Stimulated activated naive B cell treated with anti-CD40 and anti-IgM and Interleukin-4, amounts not matched to agents 10 μg/mL and 1 μg/mL and 100 μg/mL, for 72 hours (primary cell): Measurements from ENCODE around the gene ELL3.
"Not testable (repeated sequence)": the region's sequence is repeated elsewhere in the genome, so short reads cannot be mapped to it uniquely, and the experiment has no call there.

Experiments
- ATAC-seq, 2 donors: fragments of 150-1000 bp; cut with Tn5 transposase; replicated peaks; 2 replicates each; pipeline ENCODE4 v1.10.0; 2021; ENCODE audit warnings: moderate library complexity in 1 of 2
- DNase-seq: peaks from one replicate; pipeline ENCODE4 v3.0.0; 2021
- H3K27ac Mint-ChIP-seq: one replicate; pipeline ENCODE4 v1.8.0; 2022; ENCODE audit warnings: mild to moderate bottlenecking, mixed read lengths
- H3K27me3 Mint-ChIP-seq, 2 donors: one replicate each; pipeline ENCODE4 v1.8.0; 2022; ENCODE audit warnings: mixed read lengths in 2 of 2
- H3K36me3 Mint-ChIP-seq, 2 donors: one replicate each; pipeline ENCODE4 v1.8.0; 2022; ENCODE audit warnings: mixed read lengths in 2 of 2, mild to moderate bottlenecking in 1 of 2
- H3K4me1 Mint-ChIP-seq, 2 donors: one replicate each; pipeline ENCODE4 v1.8.0; 2022; ENCODE audit warnings: mixed read lengths in 2 of 2, mild to moderate bottlenecking in 1 of 2
- H3K4me3 Mint-ChIP-seq, 2 donors: one replicate each; pipeline ENCODE4 v1.8.0; 2022; ENCODE audit warnings: mild to moderate bottlenecking in 2 of 2, mixed read lengths in 2 of 2, moderate library complexity in 1 of 2
- H3K9me3 Mint-ChIP-seq, 2 donors: one replicate each; pipeline ENCODE4 v1.8.0; 2022; ENCODE audit warnings: mixed read lengths in 2 of 2, mild to moderate bottlenecking in 1 of 2

Gene ELL3

GRCh38 chr15:43776718-43777266 is at the start of gene ELL3:
Gene ELL3, minus strand, starts transcription at chr15:43776966. Its CDS starts 65 bp downstream, at chr15:43776901.
- peak; percentile 79 for DNase-seq
- Mint-ChIP-seq H3K27ac (peak within 1 kb of the TSS; percentile 99), H3K27me3 (no peaks in the 10 kb centered on the region), H3K4me1 (peaks cover 22 to 57% of the 10 kb centered on the region in 2 donors), H3K9me3 (no peaks in the 10 kb centered on the region), H3K36me3 (peaks cover 34 to 45% of the 10 kb centered on the region in 2 donors), H3K4me3 (peak within 1 kb of the TSS; percentile 97 to 99)
- ATAC-seq = peak; percentile 65 to 76

GRCh38 chr15:43826029-43826507 is 49.3 kb upstream of the ELL3 start:
- no peaks in the 10 kb centered on the region for H3K9me3 Mint-ChIP-seq
- ATAC-seq (no peak), DNase-seq (no peak)
- no peaks in the 10 kb centered on the region for H3K27me3 Mint-ChIP-seq
- H3K4me1 Mint-ChIP-seq = peaks cover 25 to 68% of the 10 kb centered on the region in 2 donors
- H3K27ac Mint-ChIP-seq = peak overlapping the region; percentile 93
- peak overlapping the region; percentile 29 to 96 for H3K4me3 Mint-ChIP-seq
- peaks cover 24 to 33% of the 10 kb centered on the region in 2 donors for H3K36me3 Mint-ChIP-seq

GRCh38 chr15:43825305-43825704 is 48.5 kb upstream of the ELL3 start:
- not testable (repeated sequence) for H3K4me3 Mint-ChIP-seq, H3K27me3 Mint-ChIP-seq, H3K9me3 Mint-ChIP-seq, DNase-seq, ATAC-seq, H3K27ac Mint-ChIP-seq
- H3K4me1 Mint-ChIP-seq = peaks cover 25 to 64% of the 10 kb centered on the region in 2 donors
- peaks cover 21 to 34% of the 10 kb centered on the region in 2 donors for H3K36me3 Mint-ChIP-seq

GRCh38 chr15:43824302-43825246 is 47.8 kb upstream of the ELL3 start, which contains the start of gene MFAP1:
Gene MFAP1, minus strand, starts transcription at chr15:43824690. Its CDS starts 121 bp downstream, at chr15:43824569.
- Mint-ChIP-seq H3K9me3 (no peaks in the 10 kb centered on the region), H3K4me1 (peaks cover 23 to 56% of the 10 kb centered on the region in 2 donors), H3K27me3 (no peaks in the 10 kb centered on the region), H3K4me3 (peak within 1 kb of the TSS; percentile 90 to 98), H3K36me3 (peaks cover 21 to 31% of the 10 kb centered on the region in 2 donors), H3K27ac (peak within 1 kb of the TSS; percentile 98)
- DNase-seq = peak; percentile 87
- peak; percentile 90 to 91 for ATAC-seq

- DNase-seq (no peak), ATAC-seq (no peak)
- H3K36me3 Mint-ChIP-seq = peaks cover 19 to 31% of the 10 kb centered on the region in 2 donors
- H3K9me3 Mint-ChIP-seq = no peaks in the 10 kb centered on the region
- peaks cover 11 to 27% of the 10 kb centered on the region in 2 donors for H3K4me1 Mint-ChIP-seq
- no peak overlapping the region for H3K27ac Mint-ChIP-seq
- no peaks in the 10 kb centered on the region for H3K27me3 Mint-ChIP-seq
- H3K4me3 Mint-ChIP-seq = peak overlapping the region in 1 of 2 donors; percentile 21
Measured at GRCh38 chr15:43821505-43821904, 44.7 kb upstream of the ELL3 start.

GRCh38 chr15:43815064-43815463 is 38.3 kb upstream of the ELL3 start:
- H3K27ac Mint-ChIP-seq, H3K9me3 Mint-ChIP-seq, ATAC-seq, H3K27me3 Mint-ChIP-seq, DNase-seq, H3K4me1 Mint-ChIP-seq, H3K4me3 Mint-ChIP-seq: not testable (repeated sequence)
- H3K36me3 Mint-ChIP-seq = peaks cover 33 to 40% of the 10 kb centered on the region in 2 donors

GRCh38 chr15:43808960-43809678 is 32.4 kb upstream of the ELL3 start:
- Mint-ChIP-seq H3K4me3 (peak overlapping the region in 1 of 2 donors; percentile 21), H3K9me3 (no peaks in the 10 kb centered on the region), H3K27me3 (no peaks in the 10 kb centered on the region), H3K4me1 (peaks cover 13 to 23% of the 10 kb centered on the region in 2 donors), H3K36me3 (peaks cover 38 to 49% of the 10 kb centered on the region in 2 donors), H3K27ac (peak overlapping the region; percentile 84)
- ATAC-seq (peak; percentile 97 to 98), DNase-seq (no peak)

- no peak for ATAC-seq
- no peaks in the 10 kb centered on the region for H3K27me3 Mint-ChIP-seq
Measured at GRCh38 chr15:43808435-43808950, 31.7 kb upstream of the ELL3 start.

GRCh38 chr15:43802676-43803075 is 25.9 kb upstream of the ELL3 start:
- Mint-ChIP-seq H3K4me1 (peaks cover 25 to 40% of the 10 kb centered on the region in 2 donors), H3K36me3 (peaks cover 54 to 67% of the 10 kb centered on the region in 2 donors)
- H3K27ac Mint-ChIP-seq, ATAC-seq, H3K9me3 Mint-ChIP-seq, H3K27me3 Mint-ChIP-seq, DNase-seq, H3K4me3 Mint-ChIP-seq: not testable (repeated sequence)

More at GRCh38 chr15:43808435-43808950, 31.7 kb upstream of the ELL3 start:
- DNase-seq = no peak
- Mint-ChIP-seq H3K36me3 (peaks cover 36 to 47% of the 10 kb centered on the region in 2 donors), H3K27ac (no peak overlapping the region), H3K9me3 (no peaks in the 10 kb centered on the region), H3K4me3 (no peak overlapping the region), H3K4me1 (peaks cover 13 to 23% of the 10 kb centered on the region in 2 donors)

GRCh38 chr15:43800286-43801141 is 23.7 kb upstream of the ELL3 start, which contains the start of gene HYPK:
Gene HYPK, plus strand, starts transcription at chr15:43800599. Its CDS starts 24 bp downstream, at chr15:43800623.
- Mint-ChIP-seq H3K36me3 (peaks cover 49 to 65% of the 10 kb centered on the region in 2 donors), H3K27me3 (no peaks in the 10 kb centered on the region), H3K4me1 (peaks cover 29 to 47% of the 10 kb centered on the region in 2 donors), H3K9me3 (peaks cover 0 to 1% of the 10 kb centered on the region in 2 donors), H3K27ac (peak within 1 kb of the TSS; percentile 98), H3K4me3 (peak within 1 kb of the TSS; percentile 94 to 97)
- peak; percentile 86 for DNase-seq
- ATAC-seq = peak; percentile 97 to 99

- Mint-ChIP-seq H3K27ac (peak within 1 kb of the TSS; percentile 98), H3K36me3 (peaks cover 47 to 65% of the 10 kb centered on the region in 2 donors), H3K9me3 (peaks cover 0 to 1% of the 10 kb centered on the region in 2 donors), H3K4me3 (peak within 1 kb of the TSS; percentile 94 to 97), H3K27me3 (no peaks in the 10 kb centered on the region), H3K4me1 (peaks cover 31 to 53% of the 10 kb centered on the region in 2 donors)
- DNase-seq = no peak
- no peak for ATAC-seq
Measured at GRCh38 chr15:43799945-43800285, 23.1 kb upstream of the ELL3 start, which contains the start of gene SERINC4. Gene SERINC4, minus strand, starts transcription at chr15:43800220. Its CDS starts 234 bp downstream, at chr15:43799986.

GRCh38 chr15:43799209-43799944 is 22.6 kb upstream of the ELL3 start:
- H3K27ac Mint-ChIP-seq = peak overlapping the region; percentile 98
- ATAC-seq = peak in 1 of 2 donors; percentile 5
- DNase-seq = no peak
- no peaks in the 10 kb centered on the region for H3K27me3 Mint-ChIP-seq
- H3K4me1 Mint-ChIP-seq = peaks cover 36 to 58% of the 10 kb centered on the region in 2 donors
- peaks cover 51 to 70% of the 10 kb centered on the region in 2 donors for H3K36me3 Mint-ChIP-seq
- peak overlapping the region; percentile 62 to 94 for H3K4me3 Mint-ChIP-seq
- H3K9me3 Mint-ChIP-seq = peaks cover 0 to 1% of the 10 kb centered on the region in 2 donors
